Measurements from ENCODE around the gene CNTN5.

DNA sequence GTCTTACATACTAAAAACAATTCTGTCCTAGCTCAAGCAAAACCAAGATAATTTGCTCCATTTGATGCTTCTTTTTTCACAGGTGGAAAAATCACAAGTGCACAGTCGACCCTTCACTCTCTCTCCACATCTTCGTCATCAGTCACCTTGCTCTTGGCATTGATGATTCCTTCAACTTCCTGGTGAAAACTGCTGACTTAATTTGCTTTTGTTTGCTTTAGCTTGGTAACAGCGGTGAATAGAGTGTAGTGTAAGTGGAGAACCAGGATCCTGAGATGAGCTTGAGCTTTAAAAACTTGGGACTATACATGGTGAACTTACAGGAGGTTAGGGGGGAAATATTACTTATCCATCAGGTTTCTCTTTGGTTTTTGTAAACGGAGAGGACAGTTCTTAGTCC lies 1335.3 kb downstream of the CNTN5 start:
- TF ChIP-seq, protein P1, sequence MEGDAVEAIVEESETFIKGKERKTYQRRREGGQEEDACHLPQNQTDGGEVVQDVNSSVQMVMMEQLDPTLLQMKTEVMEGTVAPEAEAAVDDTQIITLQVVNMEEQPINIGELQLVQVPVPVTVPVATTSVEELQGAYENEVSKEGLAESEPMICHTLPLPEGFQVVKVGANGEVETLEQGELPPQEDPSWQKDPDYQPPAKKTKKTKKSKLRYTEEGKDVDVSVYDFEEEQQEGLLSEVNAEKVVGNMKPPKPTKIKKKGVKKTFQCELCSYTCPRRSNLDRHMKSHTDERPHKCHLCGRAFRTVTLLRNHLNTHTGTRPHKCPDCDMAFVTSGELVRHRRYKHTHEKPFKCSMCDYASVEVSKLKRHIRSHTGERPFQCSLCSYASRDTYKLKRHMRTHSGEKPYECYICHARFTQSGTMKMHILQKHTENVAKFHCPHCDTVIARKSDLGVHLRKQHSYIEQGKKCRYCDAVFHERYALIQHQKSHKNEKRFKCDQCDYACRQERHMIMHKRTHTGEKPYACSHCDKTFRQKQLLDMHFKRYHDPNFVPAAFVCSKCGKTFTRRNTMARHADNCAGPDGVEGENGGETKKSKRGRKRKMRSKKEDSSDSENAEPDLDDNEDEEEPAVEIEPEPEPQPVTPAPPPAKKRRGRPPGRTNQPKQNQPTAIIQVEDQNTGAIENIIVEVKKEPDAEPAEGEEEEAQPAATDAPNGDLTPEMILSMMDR (IDR thresholded peaks at IDR 0.05), result no peak
- TF ChIP-seq POLR2A (IDR thresholded peaks at IDR 0.05), result no peak

Measured in esophagus squamous epithelium (tissue), 4 donors.